ENCODE data around the gene SLC15A3.
"Not testable (repeated sequence)": the region's sequence is repeated elsewhere in the genome, so short reads cannot be mapped to it uniquely, and the experiment has no call there.

SLC15A3 gene

GRCh38 chr11:60974316-60974715 lies 22.3 kb upstream of the SLC15A3 start:
- DNase-seq, result not testable (repeated sequence)

DNA sequence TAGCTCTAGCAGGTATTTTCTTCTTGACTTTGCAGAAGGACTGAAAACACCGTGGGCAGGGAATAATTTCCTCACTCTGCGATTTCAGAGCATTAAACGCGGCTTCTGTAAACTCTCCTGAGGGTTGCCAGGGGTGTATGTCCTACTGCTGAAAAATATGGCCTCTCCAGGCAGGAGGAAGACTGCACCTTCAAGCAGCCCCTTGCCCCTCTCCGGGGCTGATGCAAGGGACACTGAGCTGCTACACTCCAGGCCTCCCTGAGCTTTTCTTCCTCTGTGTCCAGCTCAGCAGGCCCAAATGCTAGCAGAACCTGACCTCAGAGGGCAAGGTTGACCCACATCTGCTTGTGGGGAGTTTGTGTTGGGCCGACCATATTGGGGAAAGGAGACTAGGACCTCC lies 21.7 kb upstream of the SLC15A3 start:
- no peak for DNase-seq

GRCh38 chr11:60972182-60973030 lies 20.4 kb upstream of the SLC15A3 start:
- peak; percentile 46 for DNase-seq

- peak; percentile 66 for DNase-seq
Observed at GRCh38 chr11:60971520-60971919, 19.5 kb upstream of the SLC15A3 start, which contains the start of gene CD6. Gene CD6, plus strand, starts transcription at chr11:60971680. Its CDS starts 186 bp downstream, at chr11:60971866.

- no peak for DNase-seq
Observed at GRCh38 chr11:60970890-60971289, 18.9 kb upstream of the SLC15A3 start.

GRCh38 chr11:60970369-60970774 lies 18.4 kb upstream of the SLC15A3 start:
- DNase-seq, result peak; percentile 82

DNA sequence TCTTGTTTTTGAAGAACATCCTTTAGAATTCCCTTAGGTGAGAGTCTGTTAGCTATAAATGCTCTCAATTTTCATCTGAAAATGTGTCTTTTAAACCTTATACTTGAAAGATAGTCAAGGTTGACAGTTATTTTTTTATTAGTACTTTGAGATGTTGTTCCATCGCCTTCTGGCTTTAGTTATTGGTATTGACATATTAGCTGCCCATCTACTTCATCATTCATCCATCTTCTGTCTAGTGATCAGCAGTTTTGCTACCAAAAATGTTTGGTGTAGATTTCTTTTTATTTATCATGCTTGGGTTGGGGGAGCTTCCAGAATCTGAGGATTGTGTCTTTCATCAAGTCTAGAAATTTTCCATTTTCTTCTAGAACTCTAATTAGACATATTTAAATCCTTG lies 16.2 kb upstream of the SLC15A3 start:
- DNase-seq, result no peak

DNA sequence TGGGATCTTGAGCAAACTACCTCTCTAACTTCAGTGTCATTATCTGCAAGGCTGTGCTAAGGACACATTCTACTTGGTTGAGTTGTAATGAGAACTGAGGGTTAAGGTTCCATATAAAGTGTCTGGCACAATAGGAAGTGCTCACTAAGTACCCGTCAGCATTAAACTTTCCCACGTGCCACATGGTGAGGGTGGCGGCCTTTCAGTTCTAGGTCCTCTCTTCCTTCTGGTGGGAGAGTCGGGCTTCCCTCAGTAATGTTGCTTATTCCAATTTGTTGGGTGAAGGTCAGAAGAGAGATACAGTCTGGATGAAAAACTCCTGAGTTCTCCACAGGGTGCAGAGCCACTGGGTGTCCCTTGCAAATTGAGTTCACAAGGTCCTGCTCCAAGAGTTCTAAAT lies 14.9 kb upstream of the SLC15A3 start:
- no peak for DNase-seq

GRCh38 chr11:60964801-60965200 lies 12.8 kb upstream of the SLC15A3 start:
- DNase-seq, result no peak

- no peak for DNase-seq
Observed at GRCh38 chr11:60960405-60960804, 8.4 kb upstream of the SLC15A3 start.

DNA sequence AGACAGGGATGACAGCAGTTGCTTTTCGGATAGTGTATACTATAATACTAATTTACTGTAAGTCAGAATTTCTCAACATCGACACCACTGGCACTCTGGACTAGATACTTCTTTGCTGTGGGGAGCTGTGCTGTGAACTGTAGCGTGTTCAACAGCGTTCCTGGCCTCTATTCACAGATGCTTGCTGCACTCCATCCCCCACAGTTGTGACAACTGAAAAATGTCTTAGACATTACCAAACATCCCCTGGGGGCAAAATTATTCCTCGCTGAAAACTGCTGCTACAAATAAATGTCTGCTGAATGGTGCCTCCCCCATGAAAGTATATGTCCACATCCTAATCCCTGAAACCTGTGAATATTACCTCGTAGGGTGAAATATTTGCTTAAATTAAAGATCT lies 7.5 kb upstream of the SLC15A3 start:
- DNase-seq, result no peak

DNA sequence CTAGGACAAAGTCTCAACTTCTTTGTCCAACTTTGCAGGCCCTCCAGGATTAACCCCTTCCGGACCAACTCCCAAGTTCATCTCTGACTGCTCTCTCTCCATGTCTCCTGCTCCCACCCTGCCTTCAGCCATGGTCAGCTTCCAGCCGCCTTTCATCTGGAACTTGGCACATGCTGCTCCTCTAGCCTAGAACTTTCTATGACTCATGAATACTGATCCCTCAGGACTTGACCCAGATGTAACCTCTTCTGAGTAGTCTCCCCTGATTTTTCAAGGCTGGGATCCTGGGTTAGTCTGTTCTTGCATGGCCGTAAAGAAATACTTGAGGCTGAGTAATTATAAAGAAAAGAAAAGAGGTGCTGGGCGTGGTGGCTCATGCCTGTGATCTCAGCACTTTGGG lies 5.2 kb upstream of the SLC15A3 start:
- DNase-seq, result no peak

DNA sequence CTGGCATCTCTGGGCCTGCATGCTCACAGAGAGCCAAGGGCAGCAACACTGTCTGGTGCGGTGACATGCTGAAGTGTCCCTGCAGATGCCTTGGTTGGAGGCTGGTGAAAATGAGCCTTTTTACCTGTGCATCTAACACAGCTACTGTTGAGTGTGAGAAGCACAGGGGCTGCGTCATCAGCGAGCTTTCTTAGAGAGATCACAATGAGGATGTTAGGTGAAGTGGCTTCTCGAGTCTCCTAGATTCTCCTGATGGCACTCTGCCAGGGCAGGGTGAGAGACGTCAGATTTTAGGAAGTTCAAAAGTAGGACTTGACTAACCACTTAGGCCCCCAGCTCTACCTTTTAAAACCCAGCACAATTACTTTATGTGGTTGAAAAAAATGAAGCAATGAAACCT lies 3.6 kb upstream of the SLC15A3 start:
- DNase-seq, result no peak

DNA sequence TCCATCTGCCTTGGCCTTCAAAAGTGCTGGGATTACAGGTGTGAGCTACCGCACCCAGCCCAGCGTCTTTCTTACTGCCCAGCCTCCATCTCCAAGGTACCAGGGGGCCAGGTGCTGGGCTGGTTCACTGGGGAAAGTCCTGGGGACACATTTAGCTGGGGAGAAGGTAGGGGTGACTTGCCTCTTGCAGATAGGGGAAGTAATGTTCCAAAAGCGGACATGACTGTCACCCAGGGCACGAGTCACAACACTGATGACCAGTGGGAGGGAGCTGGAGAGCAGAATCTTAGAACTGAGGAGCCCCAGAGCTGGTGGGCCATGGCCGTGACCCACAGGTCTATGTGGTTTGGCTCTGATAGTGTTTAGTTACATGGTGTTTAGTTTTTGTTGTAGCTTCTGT lies 2.4 kb upstream of the SLC15A3 start:
- DNase-seq, result no peak

DNA sequence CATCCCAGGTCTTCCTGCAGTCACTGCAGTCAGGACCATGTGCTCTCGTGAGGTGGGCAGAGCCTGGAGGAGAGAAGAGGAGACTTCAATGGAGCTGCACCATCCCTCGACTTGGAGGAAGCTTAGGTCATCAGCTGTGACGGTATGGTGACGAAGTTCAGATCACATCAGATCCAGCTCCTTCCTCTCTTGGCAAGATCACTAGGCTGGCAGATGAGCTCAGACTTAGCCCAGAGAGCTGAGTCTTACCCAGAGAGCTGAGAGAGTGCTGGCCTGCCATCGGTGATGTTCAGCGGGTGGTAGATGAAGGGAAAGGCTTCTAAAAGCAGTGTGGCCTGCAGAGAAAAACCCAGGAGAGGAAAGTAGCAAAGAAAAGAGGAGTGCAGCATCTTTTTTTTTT lies 1.8 kb upstream of the SLC15A3 start:
- DNase-seq, result no peak

GRCh38 chr11:60952742-60953170 lies 780 bp upstream of the SLC15A3 start:
- no peak for DNase-seq

- no peak for DNase-seq
Observed at GRCh38 chr11:60951606-60951903, 421 bp downstream of the SLC15A3 start.

GRCh38 chr11:60950933-60951605 lies 907 bp downstream of the SLC15A3 start:
- peak; percentile 38 for DNase-seq

DNA sequence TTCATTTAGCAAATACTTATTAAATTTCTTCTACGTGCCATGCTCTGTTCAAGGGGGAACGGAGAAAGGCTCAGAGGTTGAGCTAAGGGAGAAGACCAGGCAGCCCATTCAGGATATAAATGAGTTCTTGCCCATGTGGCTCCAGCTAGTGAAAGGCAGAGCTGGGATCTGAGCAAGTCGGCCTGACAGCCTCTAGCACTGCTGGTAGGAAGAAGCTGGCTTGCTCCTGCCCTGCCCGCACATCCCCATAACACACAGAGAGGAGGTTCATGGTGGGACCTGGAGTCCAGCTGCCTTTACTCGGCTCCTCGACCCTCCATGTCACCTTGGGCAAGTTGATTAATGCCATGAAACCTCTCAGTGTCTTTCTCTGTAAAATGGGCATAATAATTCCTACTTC lies 2.0 kb downstream of the SLC15A3 start:
- DNase-seq, result no peak

DNA sequence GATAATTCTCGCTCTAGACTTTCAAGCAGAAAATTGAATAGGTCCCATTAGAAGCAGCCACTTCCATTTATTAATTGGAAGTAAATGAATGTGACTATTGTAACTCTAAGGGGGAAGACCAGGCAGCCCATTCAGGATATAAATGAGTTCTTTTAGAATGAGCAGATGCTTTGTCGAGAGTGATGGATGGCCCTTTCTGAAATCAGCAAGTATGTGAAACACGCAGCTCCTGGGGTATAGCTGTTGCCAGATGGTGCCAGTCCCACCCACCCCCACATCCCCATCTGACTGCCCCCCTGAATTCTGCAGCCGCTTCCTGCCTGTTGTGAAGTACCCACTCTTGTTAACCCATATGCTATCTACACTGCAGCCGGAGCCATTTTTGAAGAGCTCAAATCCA lies 3.7 kb downstream of the SLC15A3 start:
- DNase-seq, result no peak

GRCh38 chr11:60947700-60948099 lies 4.3 kb downstream of the SLC15A3 start:
- DNase-seq, result no peak

GRCh38 chr11:60946601-60947264 lies 5.2 kb downstream of the SLC15A3 start:
- DNase-seq, result no peak

DNA sequence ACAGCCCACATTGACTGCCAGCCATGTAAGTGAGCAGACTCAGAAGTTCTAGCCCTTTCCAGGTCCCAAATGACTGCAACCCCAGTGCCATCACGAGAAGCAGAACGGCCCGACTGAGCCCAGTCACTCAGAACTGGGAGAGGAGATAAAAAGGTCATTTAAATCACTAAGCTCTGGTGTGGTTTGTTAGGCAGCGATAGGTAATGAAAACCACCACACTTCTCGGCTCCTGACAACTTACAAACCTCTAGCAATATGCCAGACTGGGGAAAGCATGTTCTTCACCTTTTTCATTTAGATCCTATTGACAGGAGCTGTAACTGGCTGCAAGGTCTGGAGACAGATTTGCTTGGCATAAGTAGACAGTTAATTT lies 6.7 kb downstream of the SLC15A3 start:
- no peak for DNase-seq
